ENCODE data around the gene SPIB.
"Not testable (repeated sequence)": the region's sequence is repeated elsewhere in the genome, so short reads cannot be mapped to it uniquely, and the experiment has no call there.

SPIB gene

GRCh38 chr19:50447750-50448149 is 29.0 kb downstream of the SPIB start:
- no peak for DNase-seq

- no peak for DNase-seq
These were observed 30.6 kb downstream of the SPIB start for GRCh38 chr19:50449236-50449899.

GRCh38 chr19:50450369-50451222 is 31.9 kb downstream of the SPIB start:
- DNase-seq = no peak

- DNase-seq = no peak
These were observed 32.4 kb downstream of the SPIB start for GRCh38 chr19:50451223-50451534.

GRCh38 chr19:50453243-50453642 is 34.5 kb downstream of the SPIB start:
- DNase-seq = no peak

GRCh38 chr19:50455992-50456391 is 37.3 kb downstream of the SPIB start:
- no peak for DNase-seq

GRCh38 chr19:50457300-50457699 is 38.6 kb downstream of the SPIB start:
- DNase-seq = no peak

- no peak for DNase-seq
These were observed 39.8 kb downstream of the SPIB start for GRCh38 chr19:50458396-50459066.

GRCh38 chr19:50459067-50459456 is 40.3 kb downstream of the SPIB start:
- DNase-seq = no peak

- no peak for DNase-seq
These were observed 40.9 kb downstream of the SPIB start for GRCh38 chr19:50459638-50460037.

GRCh38 chr19:50460161-50460765 is 41.5 kb downstream of the SPIB start:
- no peak for DNase-seq

GRCh38 chr19:50461066-50461875 is 42.5 kb downstream of the SPIB start:
- peak; percentile 37 to 75 for DNase-seq

- no peak for DNase-seq
These were observed 44.2 kb downstream of the SPIB start for GRCh38 chr19:50462970-50463369.

GRCh38 chr19:50464348-50464747 is 45.6 kb downstream of the SPIB start:
- DNase-seq = no peak

- no peak for DNase-seq
These were observed 46.3 kb downstream of the SPIB start for GRCh38 chr19:50465000-50465399.

GRCh38 chr19:50465986-50466705 is 47.4 kb downstream of the SPIB start:
- DNase-seq = peak in 1 of 2 experiments; percentile 21

- no peak for DNase-seq
These were observed 47.9 kb downstream of the SPIB start for GRCh38 chr19:50466706-50467039.

GRCh38 chr19:50467566-50467965 is 48.8 kb downstream of the SPIB start:
- DNase-seq = no peak

- DNase-seq = no peak
These were observed 50.1 kb downstream of the SPIB start for GRCh38 chr19:50468818-50469217.

GRCh38 chr19:50473336-50473735 is 54.6 kb downstream of the SPIB start:
- not testable (repeated sequence) for DNase-seq

GRCh38 chr19:50475101-50475568 is 56.4 kb downstream of the SPIB start:
- no peak for DNase-seq

GRCh38 chr19:50475736-50476223 is 57.0 kb downstream of the SPIB start:
- DNase-seq = no peak
